NOMO-1 treated with DMSO at 0.1 percent for 48 hours (cell line): Measurements from ENCODE around the gene AIFM2.

Experiments
- DNase-seq: peaks from one replicate; lab custom pipeline; 2025; ENCODE audit not compliant: unreplicated experiment; lab: John Stamatoyannopoulos, UW

Gene AIFM2

GRCh38 chr10:70146489-70147258 lies 14.0 kb upstream of the AIFM2 start, which contains the start of gene TYSND1:
TSS of gene TYSND1 (minus strand) at chr10:70146700. CDS start at chr10:70146586, 114 bp downstream.
- DNase-seq = peak; percentile 96

GRCh38 chr10:70145666-70146488 lies 13.3 kb upstream of the AIFM2 start:
- peak; percentile 64 for DNase-seq

GRCh38 chr10:70145166-70145665 lies 12.6 kb upstream of the AIFM2 start:
- no peak for DNase-seq

GRCh38 chr10:70144372-70145110 lies 11.9 kb upstream of the AIFM2 start:
- no peak for DNase-seq

- DNase-seq = no peak
Observed at GRCh38 chr10:70142555-70142954, 9.9 kb upstream of the AIFM2 start.

GRCh38 chr10:70140297-70140696 lies 7.7 kb upstream of the AIFM2 start:
- DNase-seq = no peak

- DNase-seq = no peak
Observed at GRCh38 chr10:70139997-70140250, 7.3 kb upstream of the AIFM2 start.

GRCh38 chr10:70139151-70139996 lies 6.7 kb upstream of the AIFM2 start:
- DNase-seq = no peak

GRCh38 chr10:70137927-70138883 lies 5.6 kb upstream of the AIFM2 start:
- DNase-seq = no peak

GRCh38 chr10:70137135-70137534 lies 4.5 kb upstream of the AIFM2 start:
- no peak for DNase-seq

- DNase-seq = no peak
Observed at GRCh38 chr10:70135684-70136083, 3.1 kb upstream of the AIFM2 start.

- no peak for DNase-seq
Observed at GRCh38 chr10:70135046-70135445, 2.4 kb upstream of the AIFM2 start.

- DNase-seq = no peak
Observed at GRCh38 chr10:70131560-70131937, 1.1 kb downstream of the AIFM2 start.

- no peak for DNase-seq
Observed at GRCh38 chr10:70130878-70131559, 1.6 kb downstream of the AIFM2 start.

GRCh38 chr10:70126700-70127395 lies 5.8 kb downstream of the AIFM2 start:
- no peak for DNase-seq

- DNase-seq = peak; percentile 48
Observed at GRCh38 chr10:70125918-70126552, 6.6 kb downstream of the AIFM2 start.

- DNase-seq = no peak
Observed at GRCh38 chr10:70124918-70125317, 7.7 kb downstream of the AIFM2 start.

- DNase-seq = no peak
Observed at GRCh38 chr10:70124415-70124814, 8.2 kb downstream of the AIFM2 start.
